Measurements from ENCODE around the gene ITGAX.

ITGAX gene

DNA sequence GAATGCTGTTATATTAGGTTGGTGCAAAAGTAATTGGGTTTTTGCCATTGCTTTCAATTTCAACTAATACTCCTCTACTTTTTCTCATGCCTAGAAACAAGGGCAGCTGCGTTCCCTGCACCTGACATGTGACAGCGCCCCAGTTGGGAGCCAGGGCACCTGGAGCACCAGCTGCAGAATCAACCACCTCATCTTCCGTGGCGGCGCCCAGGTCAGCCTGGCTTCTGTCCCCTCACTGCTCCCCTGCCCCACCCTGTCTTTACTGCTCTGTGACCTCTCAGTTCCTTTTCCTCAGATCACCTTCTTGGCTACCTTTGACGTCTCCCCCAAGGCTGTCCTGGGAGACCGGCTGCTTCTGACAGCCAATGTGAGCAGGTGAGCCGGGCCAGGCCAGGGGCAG lies 21.7 kb downstream of the ITGAX start:
- no peak for DNase-seq

DNA sequence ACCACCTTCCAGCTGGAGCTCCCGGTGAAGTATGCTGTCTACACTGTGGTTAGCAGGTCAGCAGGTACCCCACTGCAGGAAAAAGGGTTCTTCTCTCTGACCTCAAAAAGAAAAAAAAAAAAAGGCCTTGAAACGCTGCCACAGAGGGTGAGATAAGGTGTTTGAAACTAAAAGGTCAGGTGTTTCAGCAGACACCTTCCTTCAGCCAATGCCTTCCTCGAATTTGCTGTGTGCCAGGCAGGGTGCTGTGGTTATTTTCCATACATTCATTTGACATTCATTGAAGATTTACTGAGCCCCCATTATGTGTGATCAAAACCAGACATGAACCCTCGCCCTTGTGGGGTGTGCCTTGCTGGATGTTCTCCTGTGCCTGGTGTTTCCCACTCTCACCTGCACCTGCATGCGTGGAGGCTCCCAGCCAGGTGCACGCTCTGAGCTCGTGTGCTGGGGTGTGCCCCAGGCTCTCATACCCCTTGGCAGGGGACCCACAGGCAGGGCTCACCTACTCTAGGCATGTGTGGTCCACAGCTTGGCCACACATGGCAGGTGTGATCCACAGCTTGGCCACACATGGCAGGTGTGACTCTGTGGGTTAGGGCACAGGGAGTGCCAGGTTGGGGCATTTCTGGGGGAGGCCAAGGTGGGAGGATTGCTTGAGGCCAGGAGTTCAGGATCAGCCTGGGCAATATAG lies 22.4 kb downstream of the ITGAX start:
- DNase-seq, result no peak

DNA sequence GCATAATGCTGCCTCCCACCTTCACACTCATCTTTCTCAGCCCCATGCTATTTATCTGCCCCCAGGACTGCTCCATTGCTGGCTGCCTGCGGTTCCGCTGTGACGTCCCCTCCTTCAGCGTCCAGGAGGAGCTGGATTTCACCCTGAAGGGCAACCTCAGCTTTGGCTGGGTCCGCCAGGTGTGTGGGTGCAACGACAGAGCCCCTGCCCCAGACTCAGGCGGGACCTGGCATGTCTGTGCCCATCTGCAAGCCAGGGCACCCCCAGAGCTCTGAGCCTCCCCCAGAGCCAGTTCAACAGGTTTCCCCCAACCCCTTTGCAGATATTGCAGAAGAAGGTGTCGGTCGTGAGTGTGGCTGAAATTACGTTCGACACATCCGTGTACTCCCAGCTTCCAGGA lies 25.2 kb downstream of the ITGAX start:
- DNase-seq, result no peak

DNA sequence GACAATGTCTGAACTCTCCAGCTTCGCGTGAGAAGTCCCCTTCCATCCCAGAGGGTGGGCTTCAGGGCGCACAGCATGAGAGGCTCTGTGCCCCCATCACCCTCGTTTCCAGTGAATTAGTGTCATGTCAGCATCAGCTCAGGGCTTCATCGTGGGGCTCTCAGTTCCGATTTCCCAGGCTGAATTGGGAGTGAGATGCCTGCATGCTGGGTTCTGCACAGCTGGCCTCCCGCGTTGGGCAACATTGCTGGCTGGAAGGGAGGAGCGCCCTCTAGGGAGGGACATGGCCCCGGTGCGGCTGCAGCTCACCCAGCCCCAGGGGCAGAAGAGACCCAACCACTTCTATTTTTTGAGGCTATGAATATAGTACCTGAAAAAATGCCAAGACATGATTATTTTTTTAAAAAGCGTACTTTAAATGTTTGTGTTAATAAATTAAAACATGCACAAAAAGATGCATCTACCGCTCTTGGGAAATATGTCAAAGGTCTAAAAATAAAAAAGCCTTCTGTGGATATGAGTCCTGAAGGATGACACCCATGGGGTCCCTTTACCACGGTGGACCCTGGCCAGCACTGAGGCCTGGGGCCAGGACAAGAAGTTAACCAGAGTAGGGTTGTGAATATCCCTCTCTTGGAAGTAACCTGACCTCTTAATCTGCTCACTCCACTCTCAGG lies 27.6 kb downstream of the ITGAX start:
- DNase-seq, result peak; percentile 81

- DNase-seq, result no peak
Observed at GRCh38 chr16:31385680-31386079, 30.7 kb downstream of the ITGAX start.

GRCh38 chr16:31386157-31386984 lies 31.4 kb downstream of the ITGAX start:
- peak; percentile 29 for DNase-seq

GRCh38 chr16:31388535-31388934 lies 33.6 kb downstream of the ITGAX start:
- DNase-seq, result no peak

GRCh38 chr16:31390504-31391041 lies 35.6 kb downstream of the ITGAX start:
- no peak for DNase-seq

DNA sequence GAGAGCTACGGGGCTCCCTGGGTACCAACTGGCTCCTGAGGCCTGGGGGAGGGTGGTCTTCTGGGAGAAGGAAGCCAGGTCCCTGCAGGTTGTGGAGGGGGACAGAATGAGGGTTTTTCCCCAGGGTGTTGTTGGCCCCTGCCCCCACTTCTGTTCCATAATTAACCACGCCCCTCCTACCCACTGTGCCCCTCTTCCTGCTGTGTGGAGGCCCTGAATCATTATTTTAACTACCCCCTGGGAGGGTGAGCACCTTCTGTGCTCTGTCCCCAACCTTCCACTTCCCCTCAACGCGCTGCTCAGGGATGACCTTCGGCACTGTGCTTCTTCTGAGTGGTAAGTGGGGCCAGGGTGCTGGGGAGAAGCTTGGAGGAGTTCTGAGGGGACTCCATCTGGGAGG lies 38.1 kb downstream of the ITGAX start, which contains the start of gene ITGAD:
Gene ITGAD (plus strand): TSS at position 280 of the 400 bp plus-strand sequence. CDS start 26 bp downstream, at position 306.
- DNase-seq, result no peak

DNA sequence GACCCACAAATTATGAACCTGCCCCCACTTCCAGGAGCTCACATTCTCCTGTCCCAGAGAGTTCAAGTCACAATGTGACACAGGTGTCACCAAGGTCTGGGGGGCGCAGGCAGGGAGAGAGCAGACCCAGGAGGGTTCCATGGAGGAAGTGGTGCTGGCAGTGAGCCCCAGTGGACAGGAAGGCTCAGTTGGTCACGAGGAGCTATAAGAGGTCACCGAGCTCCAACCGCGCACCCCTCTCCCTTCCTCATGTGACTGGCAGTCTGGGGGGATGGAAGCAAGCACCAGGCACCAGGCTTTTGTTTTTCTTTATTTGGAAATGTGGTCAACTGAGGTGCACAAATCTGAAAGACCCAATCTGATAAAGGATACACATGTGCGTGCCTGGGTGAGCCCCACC lies 40.7 kb downstream of the ITGAX start:
- DNase-seq, result no peak

- no peak for DNase-seq
Observed at GRCh38 chr16:31397096-31397660, 42.2 kb downstream of the ITGAX start.

DNA sequence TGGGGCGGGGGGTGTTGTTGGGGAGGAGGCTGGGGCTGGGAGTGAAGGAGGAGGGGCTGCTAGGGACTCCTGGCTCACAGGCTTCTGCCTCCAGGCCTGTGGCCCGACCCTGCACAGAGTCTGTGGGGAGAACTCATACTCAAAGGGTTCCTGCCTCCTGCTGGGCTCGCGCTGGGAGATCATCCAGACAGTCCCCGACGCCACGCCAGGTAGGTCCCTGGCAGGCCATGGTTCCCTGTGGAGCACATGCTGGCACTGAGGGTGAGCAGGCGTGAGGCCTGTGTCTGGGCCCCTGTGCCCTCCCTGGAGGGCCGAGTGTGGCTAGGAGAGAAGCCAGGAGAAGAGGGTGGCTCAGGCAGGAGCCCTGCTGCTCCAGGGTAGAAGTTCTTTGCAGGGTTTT lies 42.7 kb downstream of the ITGAX start:
- DNase-seq, result no peak

DNA sequence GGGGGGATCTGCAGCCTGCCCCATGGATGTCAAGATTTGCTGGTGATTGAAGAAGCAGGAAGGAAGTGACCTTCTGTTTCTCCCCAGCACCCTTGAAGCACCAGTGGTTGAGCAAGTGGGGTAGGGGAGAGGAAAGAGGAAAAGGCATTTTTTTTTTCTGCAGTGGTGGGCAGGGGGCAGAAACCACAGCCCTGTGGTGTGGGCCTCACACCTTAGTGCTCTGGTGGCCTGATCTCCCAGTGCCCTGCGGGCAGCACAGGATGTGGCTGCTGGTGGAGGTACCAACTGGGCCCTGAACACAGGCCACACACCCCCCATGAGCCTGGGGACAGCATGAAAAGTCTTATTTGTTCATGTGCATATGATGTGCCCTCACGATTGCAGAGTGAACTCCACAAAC lies 45.2 kb downstream of the ITGAX start:
- DNase-seq, result no peak

GRCh38 chr16:31401436-31401835 lies 46.5 kb downstream of the ITGAX start:
- DNase-seq, result no peak

DNA sequence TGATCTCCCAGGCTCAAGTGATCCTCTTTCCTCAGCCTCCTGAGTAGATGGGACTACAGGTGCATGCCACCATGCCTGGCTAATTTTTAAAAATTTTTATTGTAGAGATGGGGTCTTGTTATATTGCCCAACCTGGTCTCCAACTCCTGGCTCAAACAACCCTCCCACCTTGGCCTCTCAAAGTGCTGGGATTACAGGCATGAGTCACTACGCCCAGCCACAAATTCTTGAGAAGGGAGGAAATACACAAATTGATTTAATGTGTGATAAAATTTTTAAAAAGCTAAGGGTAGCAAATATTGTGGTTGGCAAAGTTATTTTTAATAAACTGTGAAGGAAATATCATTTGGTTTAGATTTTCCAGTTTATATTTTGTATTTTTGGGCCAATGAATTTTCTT lies 47.7 kb downstream of the ITGAX start:
- DNase-seq, result no peak

DNA sequence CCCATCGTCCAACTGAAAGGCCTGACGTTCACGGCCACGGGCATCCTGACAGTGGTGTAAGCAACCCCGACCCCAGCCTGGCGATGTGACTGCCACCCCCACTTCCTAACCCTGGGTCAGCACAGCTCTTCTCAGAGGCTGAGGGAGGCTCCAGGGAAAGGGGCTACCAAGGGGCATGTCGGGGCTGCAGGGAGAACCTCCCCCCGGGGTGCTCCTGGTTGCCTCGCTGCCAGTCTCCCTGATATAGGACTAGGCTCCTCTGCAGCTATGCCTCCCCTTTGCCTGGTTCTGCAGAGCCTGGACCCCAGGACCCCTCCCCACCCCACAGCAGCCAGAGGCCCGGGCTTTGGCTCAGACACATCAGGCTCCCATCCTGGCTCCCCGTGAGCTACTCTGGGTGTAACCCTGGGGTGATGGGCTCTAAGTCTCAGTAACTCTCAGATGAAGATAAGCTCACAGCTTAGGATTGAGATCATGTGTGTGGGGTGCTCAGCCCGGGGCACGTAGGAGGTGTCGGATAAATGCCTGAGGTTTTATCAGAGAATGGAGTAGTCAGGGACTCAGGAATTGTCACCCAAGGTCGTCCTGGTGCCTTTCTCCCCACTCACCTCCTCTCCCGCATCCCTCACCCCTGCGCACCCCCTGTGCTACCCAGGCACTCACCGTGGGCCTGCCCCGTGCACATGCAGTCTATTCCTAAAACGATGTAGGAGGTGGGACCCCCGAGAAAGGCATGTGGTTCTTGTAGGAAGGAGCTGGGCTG lies 48.8 kb downstream of the ITGAX start:
- no peak for DNase-seq

- peak; percentile 69 for DNase-seq
Observed at GRCh38 chr16:31404353-31405064, 49.5 kb downstream of the ITGAX start.

- DNase-seq, result no peak
Observed at GRCh38 chr16:31407406-31407805, 52.4 kb downstream of the ITGAX start.

DNA sequence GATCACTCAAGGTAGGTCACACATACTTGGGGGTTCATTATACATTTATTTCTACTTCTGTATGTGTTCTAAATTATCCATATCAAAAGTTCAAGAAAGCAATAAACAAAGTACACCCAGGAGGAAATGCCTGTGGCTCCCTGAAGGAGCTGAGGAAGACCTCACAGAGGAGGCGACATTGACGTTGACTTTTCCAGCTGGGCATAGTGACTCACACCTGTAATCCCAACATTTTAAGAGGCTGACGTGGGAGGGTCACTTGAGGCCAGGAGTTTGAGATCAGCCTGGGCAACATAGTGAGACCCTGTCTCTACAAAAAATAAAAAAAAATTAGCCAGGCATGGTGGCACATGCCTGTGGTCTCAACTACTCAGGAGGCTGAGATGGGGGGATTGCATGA lies 54.5 kb downstream of the ITGAX start:
- DNase-seq, result no peak

DNA sequence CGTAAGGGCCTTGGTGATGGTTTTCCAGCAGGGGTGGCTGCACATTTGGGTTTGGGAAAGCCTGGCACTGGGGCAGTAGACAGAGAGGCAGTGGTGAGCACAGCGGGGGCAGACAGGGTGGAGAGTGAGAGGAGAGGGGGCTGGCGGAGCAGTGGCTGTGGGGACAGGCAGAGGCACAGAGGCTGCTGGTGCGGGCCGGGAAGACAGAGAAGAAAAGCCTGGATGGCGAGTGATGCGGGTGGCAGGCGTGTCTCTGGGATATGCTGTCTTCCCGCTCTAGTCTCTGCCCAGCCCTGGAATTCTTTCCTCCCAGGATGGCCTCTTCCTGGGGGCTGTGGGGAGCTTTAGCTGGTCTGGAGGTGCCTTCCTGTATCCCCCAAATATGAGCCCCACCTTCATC lies 55.1 kb downstream of the ITGAX start:
- DNase-seq, result no peak

GRCh38 chr16:31411024-31411844 lies 56.3 kb downstream of the ITGAX start:
- no peak for DNase-seq
